B cell (primary cell): ENCODE measurements around the gene ZNF260.

ENCODE experiments used
- EZH2 ChIP-seq: IDR thresholded peaks from 2 replicates; pipeline ENCODE4 v1.6.1; 2012; ENCODE audit warnings: borderline replicate concordance, low read depth, mild to moderate bottlenecking, moderate library complexity, low read length; ENCODE audit not compliant: insufficient read depth, poor library complexity, severe bottlenecking
- TF ChIP-seq, protein P1 (sequence below): fragments of 200-600 bp; IDR thresholded peaks from one replicate; pipeline ENCODE4 v1.8.0; 2022; ENCODE audit warnings: antibody characterized with exemption, mild to moderate bottlenecking

- TF ChIP-seq EZH2 = no peak
- TF ChIP-seq, protein P1, sequence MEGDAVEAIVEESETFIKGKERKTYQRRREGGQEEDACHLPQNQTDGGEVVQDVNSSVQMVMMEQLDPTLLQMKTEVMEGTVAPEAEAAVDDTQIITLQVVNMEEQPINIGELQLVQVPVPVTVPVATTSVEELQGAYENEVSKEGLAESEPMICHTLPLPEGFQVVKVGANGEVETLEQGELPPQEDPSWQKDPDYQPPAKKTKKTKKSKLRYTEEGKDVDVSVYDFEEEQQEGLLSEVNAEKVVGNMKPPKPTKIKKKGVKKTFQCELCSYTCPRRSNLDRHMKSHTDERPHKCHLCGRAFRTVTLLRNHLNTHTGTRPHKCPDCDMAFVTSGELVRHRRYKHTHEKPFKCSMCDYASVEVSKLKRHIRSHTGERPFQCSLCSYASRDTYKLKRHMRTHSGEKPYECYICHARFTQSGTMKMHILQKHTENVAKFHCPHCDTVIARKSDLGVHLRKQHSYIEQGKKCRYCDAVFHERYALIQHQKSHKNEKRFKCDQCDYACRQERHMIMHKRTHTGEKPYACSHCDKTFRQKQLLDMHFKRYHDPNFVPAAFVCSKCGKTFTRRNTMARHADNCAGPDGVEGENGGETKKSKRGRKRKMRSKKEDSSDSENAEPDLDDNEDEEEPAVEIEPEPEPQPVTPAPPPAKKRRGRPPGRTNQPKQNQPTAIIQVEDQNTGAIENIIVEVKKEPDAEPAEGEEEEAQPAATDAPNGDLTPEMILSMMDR = no peak
These were observed 38.1 kb downstream of the ZNF260 start for GRCh38 chr19:36489920-36490415.
